ENCODE results near the gene IFNGR2. TPM values are rescaled to one million over a fixed set of nuclear protein-coding genes. Genes with fewer than 3 reads are reported as not detected.

Gene IFNGR2
- total and polyA plus RNA-seq, 2 of the 13 experiments (the other 11 are each of a cell fraction or from before 2014, with no cell fraction given): 61.3 to 117 TPM

GRCh38 chr21:33437140-33437539, 33.9 kb downstream of the IFNGR2 start:
- Histone ChIP-seq H3K27me3 (ENCODE audit: control insufficient read depth in 1 of 2, insufficient read depth in 2 of 2, low read length in 2 of 2) (no peaks in the 10 kb centered on the region), H3K79me2 (ENCODE audit: insufficient read depth, low read length) (no peaks in the 10 kb centered on the region), H3K4me3 (replicated peaks in 1 of 3; ENCODE audit: insufficient read depth in 1 of 3, low read depth in 2 of 3, low read length in 3 of 3) (no peak overlapping the region), H3K36me3 (replicated peaks in 1 of 2; ENCODE audit: control insufficient read depth in 1 of 2, insufficient read depth in 2 of 2, low read length in 2 of 2) (peaks cover 16 to 49% of the 10 kb centered on the region in 2 experiments), H4K20me1 (ENCODE audit: insufficient read depth, low read length) (no peaks in the 10 kb centered on the region), H2AFZ (ENCODE audit: low read length) (no peak overlapping the region), H3K27ac (ENCODE audit: extremely low read length, insufficient read depth, low read length) (no peak overlapping the region), H3K4me2 (ENCODE audit: low read depth, low read length) (no peak overlapping the region), H3K9ac (ENCODE audit: insufficient read depth, low read depth, low read length) (no peak overlapping the region), H3K9me3 (ENCODE audit: low read length) (no peaks in the 10 kb centered on the region), H3K4me1 (ENCODE audit: insufficient read depth, low read length) (no peaks in the 10 kb centered on the region)
- in situ Hi-C loops (cut with HindIII; ENCODE audit: extremely low pct_ligation_motif_present, low pct_unique_long_range_greater_than_20kb) (no loop called here), intact Hi-C loops (cut with micrococcal nuclease; ENCODE audit: unreplicated experiment) (no loop called here)
- FAIRE-seq (no peak), DNase-seq (ENCODE audit: low spot score) (no peak), ATAC-seq (no peak)
- 96% methylated on average over 6 of the region's 6 CpGs for WGBS (ENCODE audit: low lambda C conversion rate)
- no TSS peak for BruUV-seq (replicated peaks)
- POLR2A ChIA-PET: no interaction called here
- CTCF ChIA-PET (ENCODE audit: low intra/inter-chr PET ratio, low total read pairs): no interaction called here
- no peak for TF ChIP-seq PITX1 (CRISPR knock-in tag; IDR thresholded peaks at IDR 0.05)
- TF ChIP-seq, protein P1, sequence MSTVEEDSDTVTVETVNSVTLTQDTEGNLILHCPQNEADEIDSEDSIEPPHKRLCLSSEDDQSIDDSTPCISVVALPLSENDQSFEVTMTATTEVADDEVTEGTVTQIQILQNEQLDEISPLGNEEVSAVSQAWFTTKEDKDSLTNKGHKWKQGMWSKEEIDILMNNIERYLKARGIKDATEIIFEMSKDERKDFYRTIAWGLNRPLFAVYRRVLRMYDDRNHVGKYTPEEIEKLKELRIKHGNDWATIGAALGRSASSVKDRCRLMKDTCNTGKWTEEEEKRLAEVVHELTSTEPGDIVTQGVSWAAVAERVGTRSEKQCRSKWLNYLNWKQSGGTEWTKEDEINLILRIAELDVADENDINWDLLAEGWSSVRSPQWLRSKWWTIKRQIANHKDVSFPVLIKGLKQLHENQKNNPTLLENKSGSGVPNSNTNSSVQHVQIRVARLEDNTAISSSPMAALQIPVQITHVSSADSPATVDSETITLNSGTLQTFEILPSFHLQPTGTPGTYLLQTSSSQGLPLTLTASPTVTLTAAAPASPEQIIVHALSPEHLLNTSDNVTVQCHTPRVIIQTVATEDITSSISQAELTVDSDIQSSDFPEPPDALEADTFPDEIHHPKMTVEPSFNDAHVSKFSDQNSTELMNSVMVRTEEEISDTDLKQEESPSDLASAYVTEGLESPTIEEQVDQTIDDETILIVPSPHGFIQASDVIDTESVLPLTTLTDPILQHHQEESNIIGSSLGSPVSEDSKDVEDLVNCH (CRISPR knock-in tag; IDR thresholded peaks at IDR 0.05): no peak
- TF ChIP-seq ZNF468 (CRISPR knock-in tag; IDR thresholded peaks at IDR 0.05): no peak
- TF ChIP-seq RBAK (CRISPR knock-in tag; IDR thresholded peaks at IDR 0.05): no peak
- TF ChIP-seq ZFP36L1 (CRISPR knock-in tag; IDR thresholded peaks at IDR 0.05): no peak
- TF ChIP-seq SIN3B (IDR thresholded peaks at IDR 0.05; ENCODE audit: low read length): no peak
- TF ChIP-seq RAD21 (CRISPR knock-in tag; IDR thresholded peaks at IDR 0.05): no peak
- no peak for TF ChIP-seq SATB2 (CRISPR knock-in tag; IDR thresholded peaks at IDR 0.05)
- TF ChIP-seq LRRFIP1 (CRISPR knock-in tag; conservative IDR thresholded peaks at IDR 0.05): no peak

Measured in HepG2 (cell line).